ENCODE measurements around the gene RMRP.

GRCh38 chr9:35649431-35650340 lies 8.1 kb downstream of the RMRP start:
- TF ChIP-seq CTCF (IDR thresholded peaks at IDR 0.05): no peak
- TF ChIP-seq POLR2A (IDR thresholded peaks at IDR 0.05): no peak

Data from lower leg skin (tissue), 3 donors.